Bronchial epithelial cell (primary cell): ENCODE results near the gene CACNA2D4. TPM values are rescaled to one million over a fixed set of nuclear protein-coding genes. Genes with fewer than 3 reads are reported as not detected.

Experiments used
- DNase-seq: peaks from one replicate; pipeline ENCODE4 v3.0.0-alpha.2; 2010; ENCODE audit warnings: low read depth
- FAIRE-seq: peaks from 2 replicates; lab custom pipeline; 2011; peaks lifted over from hg19 to GRCh38; lab: Jason Lieb, UNC
- H3K27me3 ChIP-seq: 2 replicates; pipeline ENCODE4 v1.5.1; 2011; ENCODE audit warnings: low read length; ENCODE audit not compliant: control insufficient read depth, insufficient read depth
- H3K36me3 ChIP-seq: 2 replicates; pipeline ENCODE4 v1.5.1; 2011; ENCODE audit warnings: low read length; ENCODE audit not compliant: control insufficient read depth, insufficient read depth
- H3K4me3 ChIP-seq: 2 replicates; pipeline ENCODE4 v1.5.1; 2011; ENCODE audit warnings: mild to moderate bottlenecking, low read depth, low read length, control low read depth
- total RNA-seq: library from RNA; depleted of rRNA; stranded (reverse); fragments of >200 nt; gene quantifications from 2 replicates; pipeline ENCODE4 v1.2.1, GENCODE V29; 2014
- TF ChIP-seq, protein P1 (sequence below): IDR thresholded peaks from 2 replicates; pipeline ENCODE4 v1.5.1; 2011; ENCODE audit warnings: mild to moderate bottlenecking, moderate library complexity, low read length, control low read depth, inconsistent platforms; ENCODE audit not compliant: insufficient read depth, severe bottlenecking

The CACNA2D4 gene
- total RNA-seq, 1 donor from 2014 or later, result not detected

- DNase-seq, result no peak
- no peak for FAIRE-seq
- Histone ChIP-seq H3K4me3 (no peak overlapping the region), H3K27me3 (no peaks in the 10 kb centered on the region), H3K36me3 (no peaks in the 10 kb centered on the region)
- TF ChIP-seq, protein P1, sequence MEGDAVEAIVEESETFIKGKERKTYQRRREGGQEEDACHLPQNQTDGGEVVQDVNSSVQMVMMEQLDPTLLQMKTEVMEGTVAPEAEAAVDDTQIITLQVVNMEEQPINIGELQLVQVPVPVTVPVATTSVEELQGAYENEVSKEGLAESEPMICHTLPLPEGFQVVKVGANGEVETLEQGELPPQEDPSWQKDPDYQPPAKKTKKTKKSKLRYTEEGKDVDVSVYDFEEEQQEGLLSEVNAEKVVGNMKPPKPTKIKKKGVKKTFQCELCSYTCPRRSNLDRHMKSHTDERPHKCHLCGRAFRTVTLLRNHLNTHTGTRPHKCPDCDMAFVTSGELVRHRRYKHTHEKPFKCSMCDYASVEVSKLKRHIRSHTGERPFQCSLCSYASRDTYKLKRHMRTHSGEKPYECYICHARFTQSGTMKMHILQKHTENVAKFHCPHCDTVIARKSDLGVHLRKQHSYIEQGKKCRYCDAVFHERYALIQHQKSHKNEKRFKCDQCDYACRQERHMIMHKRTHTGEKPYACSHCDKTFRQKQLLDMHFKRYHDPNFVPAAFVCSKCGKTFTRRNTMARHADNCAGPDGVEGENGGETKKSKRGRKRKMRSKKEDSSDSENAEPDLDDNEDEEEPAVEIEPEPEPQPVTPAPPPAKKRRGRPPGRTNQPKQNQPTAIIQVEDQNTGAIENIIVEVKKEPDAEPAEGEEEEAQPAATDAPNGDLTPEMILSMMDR, result no peak
Observed at GRCh38 chr12:1838994-1839365, 79.5 kb downstream of the CACNA2D4 start.

GRCh38 chr12:1838205-1838993 is 80.1 kb downstream of the CACNA2D4 start:
- DNase-seq, result no peak
- Histone ChIP-seq H3K4me3 (no peak overlapping the region), H3K27me3 (no peaks in the 10 kb centered on the region), H3K36me3 (no peaks in the 10 kb centered on the region)
- no peak for FAIRE-seq
- TF ChIP-seq, protein P1, result no peak

- FAIRE-seq, result no peak
Observed at GRCh38 chr12:1837541-1838204, 80.8 kb downstream of the CACNA2D4 start.

GRCh38 chr12:1836854-1837421 is 81.5 kb downstream of the CACNA2D4 start:
- DNase-seq (no peak), FAIRE-seq (no peak)

More at GRCh38 chr12:1837541-1838204, 80.8 kb downstream of the CACNA2D4 start:
- TF ChIP-seq, protein P1, result no peak
- no peak overlapping the region for H3K4me3 ChIP-seq
- no peaks in the 10 kb centered on the region for H3K27me3 ChIP-seq
- H3K36me3 ChIP-seq, result no peaks in the 10 kb centered on the region
- DNase-seq, result no peak

DNA sequence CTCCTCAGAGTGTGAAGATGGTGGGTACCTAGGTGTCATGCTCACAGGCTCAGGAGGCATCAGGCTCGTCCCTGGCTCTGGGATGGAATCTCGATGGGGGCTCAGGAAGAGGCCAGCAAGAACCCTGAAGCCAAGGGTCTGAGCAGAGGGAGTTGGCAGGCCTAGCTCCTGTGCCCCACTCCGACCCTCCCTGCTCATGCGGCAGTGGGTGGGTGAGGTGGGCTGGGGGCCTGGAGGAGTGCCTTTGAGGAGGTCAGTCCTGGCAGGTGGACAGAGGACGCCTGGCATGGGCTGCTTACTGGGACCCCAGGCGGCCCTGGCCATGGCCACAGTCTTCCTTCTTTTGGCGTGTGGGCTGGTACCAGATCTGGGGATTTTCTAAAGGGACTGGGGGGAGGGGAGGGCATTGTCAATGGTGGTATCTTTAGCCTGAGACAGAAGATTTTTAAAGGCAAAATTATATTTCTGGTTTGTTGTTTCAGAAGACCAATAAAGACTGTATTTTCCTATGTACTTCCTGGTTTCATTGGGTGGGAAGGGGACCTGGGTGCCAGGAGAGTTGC is 82.1 kb downstream of the CACNA2D4 start:
- DNase-seq (no peak), FAIRE-seq (no peak)
- Histone ChIP-seq H3K36me3 (no peaks in the 10 kb centered on the region), H3K27me3 (no peaks in the 10 kb centered on the region), H3K4me3 (no peak overlapping the region)
- TF ChIP-seq, protein P1, result no peak

More at GRCh38 chr12:1836854-1837421, 81.5 kb downstream of the CACNA2D4 start:
- H3K27me3 ChIP-seq, result no peaks in the 10 kb centered on the region
- no peak overlapping the region for H3K4me3 ChIP-seq
- TF ChIP-seq, protein P1, result no peak
- no peaks in the 10 kb centered on the region for H3K36me3 ChIP-seq
